ENCODE data around the gene CYP4F12. TPM values are rescaled to one million over a fixed set of nuclear protein-coding genes. Genes with fewer than 3 reads are reported as not detected.

The CYP4F12 gene
- polyA plus RNA-seq, 1 experiment, result not detected

GRCh38 chr19:15684828-15685227 is 11.9 kb downstream of the CYP4F12 start:
- Histone ChIP-seq H3K4me3 (ENCODE audit: low read depth, low read length) (no peak overlapping the region), H3K27me3 (ENCODE audit: control insufficient read depth, insufficient read depth, low read length) (no peaks in the 10 kb centered on the region), H3K9me3 (ENCODE audit: control insufficient read depth, insufficient read depth, low read length) (peaks cover 19% of the 10 kb centered on the region), H3K27ac (ENCODE audit: low read depth, low read length) (no peak overlapping the region)
- DNase-seq (ENCODE audit: low read depth, low spot score), result no peak
- CTCF ChIA-PET, result no interaction called here
- POLR2A ChIA-PET, result no interaction called here
- no peak for TF ChIP-seq CTCF (IDR thresholded peaks at IDR 0.05; ENCODE audit: low read depth, low read length)

GRCh38 chr19:15696654-15697194 is 23.8 kb downstream of the CYP4F12 start:
- Histone ChIP-seq H3K9me3 (ENCODE audit: control insufficient read depth, insufficient read depth, low read length) (peaks cover 17% of the 10 kb centered on the region), H3K27ac (ENCODE audit: low read depth, low read length) (no peak overlapping the region), H3K4me3 (ENCODE audit: low read depth, low read length) (no peak overlapping the region), H3K27me3 (ENCODE audit: control insufficient read depth, insufficient read depth, low read length) (no peaks in the 10 kb centered on the region)
- TF ChIP-seq CTCF (IDR thresholded peaks at IDR 0.05; ENCODE audit: low read depth, low read length), result no peak
- CTCF ChIA-PET, result no interaction called here
- POLR2A ChIA-PET, result no interaction called here
- no peak for DNase-seq (ENCODE audit: low read depth, low spot score)

GRCh38 chr19:15701757-15702533 is 29.1 kb downstream of the CYP4F12 start:
- TF ChIP-seq CTCF (IDR thresholded peaks at IDR 0.05; ENCODE audit: low read depth, low read length), result no peak
- ChIA-PET CTCF (no interaction called here), POLR2A (no interaction called here)
- no peak overlapping the region for H3K4me3 ChIP-seq (ENCODE audit: low read depth, low read length)
- H3K9me3 ChIP-seq (ENCODE audit: control insufficient read depth, insufficient read depth, low read length), result peaks cover 4% of the 10 kb centered on the region
- no peaks in the 10 kb centered on the region for H3K27me3 ChIP-seq (ENCODE audit: control insufficient read depth, insufficient read depth, low read length)
- no peak overlapping the region for H3K27ac ChIP-seq (ENCODE audit: low read depth, low read length)
- no peak for DNase-seq (ENCODE audit: low read depth, low spot score)

GRCh38 chr19:15702534-15702930 is 29.6 kb downstream of the CYP4F12 start:
- H3K27ac ChIP-seq (ENCODE audit: low read depth, low read length), result no peak overlapping the region
- H3K4me3 ChIP-seq (ENCODE audit: low read depth, low read length), result no peak overlapping the region
- H3K27me3 ChIP-seq (ENCODE audit: control insufficient read depth, insufficient read depth, low read length), result no peaks in the 10 kb centered on the region
- H3K9me3 ChIP-seq (ENCODE audit: control insufficient read depth, insufficient read depth, low read length), result no peaks in the 10 kb centered on the region; the same call in 1 of the 2 replicates
- ChIA-PET POLR2A (no interaction called here), CTCF (no interaction called here)
- DNase-seq (ENCODE audit: low read depth, low spot score), result no peak
- no peak for TF ChIP-seq CTCF (IDR thresholded peaks at IDR 0.05; ENCODE audit: low read depth, low read length)

- CTCF ChIA-PET, result no interaction called here
- POLR2A ChIA-PET, result no interaction called here
These were observed 41.8 kb downstream of the CYP4F12 start for GRCh38 chr19:15714638-15715037.

More at GRCh38 chr19:15714638-15715037, 41.8 kb downstream of the CYP4F12 start:
- DNase-seq (ENCODE audit: low read depth, low spot score), result no peak
- no peaks in the 10 kb centered on the region for H3K27me3 ChIP-seq (ENCODE audit: control insufficient read depth, insufficient read depth, low read length)
- no peak overlapping the region for H3K27ac ChIP-seq (ENCODE audit: low read depth, low read length)
- H3K4me3 ChIP-seq (ENCODE audit: low read depth, low read length), result no peak overlapping the region
- TF ChIP-seq CTCF (IDR thresholded peaks at IDR 0.05; ENCODE audit: low read depth, low read length), result no peak
- peaks cover 12% of the 10 kb centered on the region for H3K9me3 ChIP-seq (ENCODE audit: control insufficient read depth, insufficient read depth, low read length)

All from AG04450 (cell line).